Endometrium (tissue), 2 donors: ENCODE data around the gene KAT14.
"Not testable (repeated sequence)": the region's sequence is repeated elsewhere in the genome, so short reads cannot be mapped to it uniquely, and the experiment has no call there.

ENCODE experiments used
- FAIRE-seq: peaks from 2 replicates; lab custom pipeline; 2012; peaks lifted over from hg19 to GRCh38; lab: Jason Lieb, UNC
- donor health status: control.
- donor health status: control.

Gene KAT14

GRCh38 chr20:18137412-18138265 is at the start of gene KAT14, which contains the start of gene PET117:
Gene KAT14 (plus strand): TSS chr20:18137863. CDS start chr20:18142661, 4,798 bp downstream.
Gene PET117 (plus strand): TSS chr20:18137863. CDS start chr20:18137956, 93 bp downstream.
- no peak for FAIRE-seq

DNA sequence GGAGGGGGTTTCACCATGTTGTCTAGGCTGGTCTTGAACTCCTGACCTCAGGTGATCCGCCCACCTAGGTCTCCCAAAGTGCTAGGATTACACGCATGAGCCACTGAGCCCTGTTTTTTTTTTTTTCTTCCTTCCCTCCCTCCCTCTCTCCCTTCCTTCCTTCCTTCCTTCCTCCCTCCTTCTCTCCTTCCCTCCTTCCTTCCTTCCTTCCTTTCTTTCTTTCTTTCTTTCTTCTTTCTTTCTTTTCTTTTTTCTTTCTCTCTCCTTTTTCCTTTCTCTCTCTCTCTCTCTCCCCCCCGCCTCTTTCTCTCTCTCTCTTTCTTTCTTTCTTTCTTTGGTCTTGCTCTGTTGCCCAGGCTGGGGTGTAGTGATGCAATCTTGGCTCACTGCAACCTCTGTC is 49.4 kb upstream of the KAT14 start:
- not testable (repeated sequence) for FAIRE-seq

GRCh38 chr20:18088841-18089240 is 48.8 kb upstream of the KAT14 start:
- not testable (repeated sequence) for FAIRE-seq

- FAIRE-seq = no peak
These were observed 47.6 kb upstream of the KAT14 start for GRCh38 chr20:18090044-18090443.

DNA sequence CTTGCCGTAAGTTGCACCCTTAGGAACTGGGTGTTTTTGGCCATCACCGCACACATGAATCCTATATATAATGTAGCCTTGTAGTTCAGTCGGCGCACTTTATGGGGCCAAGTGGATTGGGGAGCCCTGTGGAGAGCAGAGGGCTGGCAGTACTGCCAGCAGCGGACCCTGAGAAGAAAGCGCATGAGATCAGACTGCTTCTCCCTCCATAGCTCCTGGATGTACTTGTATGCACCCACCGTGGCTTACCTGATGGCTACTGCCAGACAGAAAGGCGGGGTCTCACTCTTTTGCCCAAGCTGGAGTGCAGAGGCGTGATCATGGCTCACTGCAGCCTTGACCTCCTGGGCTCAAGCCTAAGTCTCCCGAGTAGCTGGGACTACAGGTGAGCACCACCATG is 47.2 kb upstream of the KAT14 start:
- FAIRE-seq = no peak

- no peak for FAIRE-seq
These were observed 46.0 kb upstream of the KAT14 start for GRCh38 chr20:18091623-18092022.

DNA sequence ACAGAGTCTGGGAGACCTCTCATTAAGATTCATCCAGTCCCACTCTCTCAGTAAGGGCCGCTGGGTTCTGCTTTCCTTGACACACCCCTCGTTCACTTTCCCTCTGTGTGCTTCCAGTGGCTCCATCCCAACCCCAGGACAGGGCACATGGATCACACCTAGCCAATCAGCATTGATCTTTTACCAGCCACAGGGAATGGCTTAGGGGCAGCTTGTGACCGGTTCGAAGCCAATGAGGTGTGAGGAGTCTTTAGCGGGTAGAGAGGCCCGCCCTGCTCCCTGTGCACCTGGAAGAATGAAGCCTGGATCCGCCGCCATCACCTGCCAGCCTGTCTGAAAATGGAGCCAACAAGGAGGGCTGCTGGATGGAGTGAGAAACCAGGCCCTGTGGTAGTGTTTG is 44.8 kb upstream of the KAT14 start:
- no peak for FAIRE-seq

GRCh38 chr20:18093388-18093787 is 44.3 kb upstream of the KAT14 start:
- FAIRE-seq = no peak

DNA sequence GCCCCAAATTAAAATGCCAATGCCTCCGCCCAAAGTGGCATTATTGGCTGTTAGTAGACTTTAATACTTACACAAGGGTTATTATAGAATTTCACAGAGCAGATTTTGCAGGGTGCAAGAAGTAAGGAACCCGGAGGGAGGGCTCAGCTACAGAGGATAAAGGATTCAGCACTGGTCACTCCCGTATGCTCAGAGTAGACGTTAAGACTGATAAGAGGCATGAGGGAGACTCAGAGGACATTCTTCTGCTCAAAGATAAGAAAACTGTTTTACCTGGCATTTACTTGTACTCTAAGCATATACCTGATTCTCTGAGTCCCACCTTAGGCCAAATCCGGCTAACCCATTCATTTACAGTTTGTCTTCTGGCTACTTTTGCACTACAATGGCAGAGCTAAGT is 43.5 kb upstream of the KAT14 start:
- FAIRE-seq = no peak

GRCh38 chr20:18100569-18100968 is 37.1 kb upstream of the KAT14 start:
- not testable (repeated sequence) for FAIRE-seq

- no peak for FAIRE-seq
These were observed 36.4 kb upstream of the KAT14 start for GRCh38 chr20:18101125-18101810.

DNA sequence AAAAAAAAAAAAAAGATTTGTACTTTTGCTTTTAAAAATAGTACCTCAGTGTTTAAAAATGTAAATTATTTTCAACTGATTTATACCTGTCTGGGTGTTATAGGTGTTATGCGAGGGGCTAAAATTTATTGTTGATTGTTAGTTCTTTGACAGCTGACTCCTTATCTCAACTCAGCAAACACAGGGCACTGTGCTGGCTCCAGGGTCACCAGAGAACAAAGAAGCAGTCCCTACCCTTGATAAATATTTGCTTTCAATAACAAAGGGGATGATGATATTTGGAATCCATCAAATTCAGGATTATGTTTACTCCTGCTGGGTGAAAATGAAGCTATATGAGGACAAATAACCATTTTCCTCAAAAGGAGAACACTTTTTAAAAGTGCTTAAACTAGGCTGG is 34.2 kb upstream of the KAT14 start:
- no peak for FAIRE-seq

- no peak for FAIRE-seq
These were observed 29.3 kb upstream of the KAT14 start for GRCh38 chr20:18108326-18108725.

- not testable (repeated sequence) for FAIRE-seq
These were observed 9.1 kb upstream of the KAT14 start for GRCh38 chr20:18128574-18128973.

GRCh38 chr20:18132663-18133062 is 5.0 kb upstream of the KAT14 start:
- no peak for FAIRE-seq

- no peak for FAIRE-seq
These were observed 3.7 kb upstream of the KAT14 start for GRCh38 chr20:18133962-18134361.

DNA sequence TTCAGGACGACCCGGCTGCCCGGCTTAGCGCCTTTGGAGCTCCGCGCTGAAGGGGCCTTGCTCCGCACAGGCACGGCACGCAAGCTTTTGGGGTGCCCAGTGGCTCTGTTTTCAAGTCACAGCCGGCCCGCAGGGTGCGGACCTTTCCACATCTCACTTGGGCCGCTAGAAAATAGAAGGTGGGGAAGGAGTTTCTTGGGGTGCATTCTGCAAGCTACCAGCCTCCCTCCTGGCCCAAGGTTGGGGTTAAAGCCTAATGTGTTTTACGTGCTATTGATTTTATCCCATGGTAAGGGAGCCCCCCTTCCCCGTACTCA is 561 bp downstream of the KAT14 start:
- FAIRE-seq = no peak

GRCh38 chr20:18138639-18139583 is 1.2 kb downstream of the KAT14 start:
- no peak for FAIRE-seq

DNA sequence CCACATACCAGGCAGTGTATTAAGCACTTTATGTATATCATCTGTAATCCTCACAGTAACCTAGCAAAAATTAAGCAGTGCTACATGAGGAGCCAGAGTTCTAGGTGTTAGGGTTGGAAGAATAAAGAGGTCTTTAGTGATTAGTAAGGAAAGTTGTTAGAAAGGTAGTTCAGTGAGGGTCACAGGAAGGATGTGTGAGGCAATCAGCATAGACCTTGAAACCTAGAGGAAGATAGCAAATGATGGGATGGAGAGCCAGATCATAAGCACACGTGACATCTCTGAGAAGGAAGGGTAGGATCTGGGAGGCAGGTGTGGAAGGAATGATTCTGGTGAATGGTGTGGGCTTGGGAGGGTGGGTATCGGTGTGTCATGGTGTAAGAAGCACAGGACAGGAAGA is 2.2 kb downstream of the KAT14 start:
- FAIRE-seq = no peak

DNA sequence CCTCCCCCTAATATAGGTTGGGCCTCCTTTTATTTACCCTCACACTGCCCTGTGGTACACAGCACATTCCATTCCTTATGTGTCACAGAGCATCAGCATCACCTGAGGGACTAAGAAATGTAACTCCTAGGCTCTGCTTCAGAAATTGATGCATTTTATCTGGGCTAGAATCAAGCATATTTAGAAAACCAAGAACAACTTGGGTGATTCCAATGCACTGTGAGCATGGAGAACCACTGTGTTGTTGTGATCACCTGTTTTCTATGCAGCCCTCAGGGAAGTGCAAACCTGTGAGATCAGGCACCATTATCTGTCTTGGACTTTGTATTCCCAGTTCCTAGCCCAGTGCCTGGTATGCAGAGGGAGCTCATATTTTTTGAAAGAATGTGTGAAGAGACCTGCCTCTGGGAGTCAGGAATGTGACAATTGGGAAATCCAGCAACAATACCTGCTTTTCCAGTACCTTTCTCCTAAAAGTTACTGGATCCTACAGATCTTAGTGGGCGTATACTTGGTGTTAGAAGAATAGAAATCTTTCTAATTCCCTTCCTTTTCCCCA is 7.0 kb downstream of the KAT14 start:
- FAIRE-seq = no peak

DNA sequence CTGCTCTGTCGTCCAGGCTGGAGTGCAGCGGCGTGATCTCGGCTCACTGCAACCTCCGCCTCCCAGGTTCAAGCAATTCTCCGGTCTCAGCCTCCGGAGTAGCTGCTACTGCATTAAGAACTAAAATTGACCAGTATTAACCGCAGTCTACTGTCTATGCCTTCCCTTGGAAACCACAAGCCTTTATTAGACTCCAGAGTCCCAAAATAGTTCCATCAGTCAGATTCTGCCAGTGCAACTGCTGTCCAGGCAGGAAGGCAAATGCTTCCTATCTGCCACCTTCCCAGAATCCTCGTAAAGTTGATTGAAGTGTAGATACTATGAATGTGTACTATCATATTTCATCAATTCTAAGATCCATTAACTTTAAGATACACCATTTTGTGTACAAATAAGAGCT is 16.7 kb downstream of the KAT14 start:
- FAIRE-seq = no peak

DNA sequence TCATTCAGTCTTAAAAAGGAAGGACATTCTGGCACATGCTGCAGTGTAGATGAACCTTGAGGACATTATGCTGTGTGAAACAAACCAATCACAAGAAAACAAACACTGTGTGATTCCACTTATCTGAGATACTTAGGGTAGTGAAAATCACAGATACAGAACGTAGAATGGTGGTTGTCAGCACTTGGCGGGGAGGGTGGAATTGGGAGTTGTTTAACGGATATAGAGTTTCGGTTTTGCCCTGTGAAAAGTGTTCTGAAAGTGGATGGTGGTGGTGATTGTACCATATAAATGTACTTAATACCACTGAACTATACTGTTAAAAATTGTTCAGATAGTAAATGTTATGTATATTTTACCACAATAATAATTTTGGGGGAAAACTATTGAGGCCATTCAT is 18.4 kb downstream of the KAT14 start:
- no peak for FAIRE-seq
